ENCODE results near the gene UROS.

GRCh38 chr10:125822878-125823662, at the start of gene UROS, which contains the start of gene BCCIP:
- no peak for TF ChIP-seq GATA2 (IDR thresholded peaks at IDR 0.05; ENCODE audit: low read depth, low read length)
- TF ChIP-seq GATA3 (IDR thresholded peaks at IDR 0.05; ENCODE audit: low read depth, low read length), result no peak

Data from SH-SY5Y (cell line).